Trophoblast cell (in vitro differentiated cells and primary cell): ENCODE measurements around the gene ALG10B.
A peak's percentile ranks its signal among the peaks of the same experiment; 100 is the strongest.
"Not testable (repeated sequence)": the region's sequence is repeated elsewhere in the genome, so short reads cannot be mapped to it uniquely, and the experiment has no call there.

Source experiments
- DNase-seq, 2 donors: peaks; one replicate each; pipeline ENCODE4 v3.0.0-alpha.2; 2016
- H2AFZ ChIP-seq: 2 replicates; pipeline ENCODE4 v1.6.1; 2013; ENCODE audit warnings: low read length, moderate library complexity, mild to moderate bottlenecking; ENCODE audit not compliant: insufficient read depth, poor library complexity
- H2AK5ac ChIP-seq: 2 replicates; pipeline ENCODE4 v1.6.1; 2013; ENCODE audit warnings: mild to moderate bottlenecking, low read length
- H2BK120ac ChIP-seq: 2 replicates; pipeline ENCODE4 v1.6.1; 2013; ENCODE audit warnings: low read length, mild to moderate bottlenecking, moderate library complexity; ENCODE audit not compliant: insufficient read depth, poor library complexity
- H2BK12ac ChIP-seq: 2 replicates; pipeline ENCODE4 v1.6.1; 2013; ENCODE audit warnings: mild to moderate bottlenecking, low read length, moderate library complexity
- H2BK5ac ChIP-seq: 2 replicates; pipeline ENCODE4 v1.6.1; 2013; ENCODE audit warnings: low read length, low read depth, moderate library complexity, mild to moderate bottlenecking; ENCODE audit not compliant: poor library complexity
- H3K14ac ChIP-seq: 2 replicates; pipeline ENCODE4 v1.6.1; 2013; ENCODE audit warnings: mild to moderate bottlenecking, low read length
- H3K18ac ChIP-seq: 2 replicates; pipeline ENCODE4 v1.6.1; 2013; ENCODE audit warnings: mild to moderate bottlenecking, low read length
- H3K23ac ChIP-seq: 2 replicates; pipeline ENCODE4 v1.6.1; 2013; ENCODE audit warnings: low read length
- H3K27ac ChIP-seq: 2 replicates; pipeline ENCODE4 v1.5.1; 2013; ENCODE audit warnings: low read depth, mild to moderate bottlenecking, inconsistent platforms, low read length, moderate library complexity
- H3K27me3 ChIP-seq: 2 replicates; pipeline ENCODE4 v1.6.1; 2013; ENCODE audit warnings: inconsistent platforms, mild to moderate bottlenecking, low read length, moderate library complexity; ENCODE audit not compliant: insufficient read depth
- H3K36me3 ChIP-seq, 2 experiments: 1 replicate in 1 of 2; 2 replicates in 1 of 2; pipeline ENCODE4 v1.6.1; 2013; ENCODE audit warnings: low read length in 2 of 2, mild to moderate bottlenecking in 2 of 2, moderate library complexity in 1 of 2; ENCODE audit not compliant: insufficient read depth in 2 of 2, control insufficient read depth in 1 of 2
- H3K4ac ChIP-seq: 2 replicates; pipeline ENCODE4 v1.6.1; 2013; ENCODE audit warnings: low read depth, mild to moderate bottlenecking, low read length, moderate library complexity
- H3K4me1 ChIP-seq, 2 experiments: 1 replicate in 1 of 2; 2 replicates in 1 of 2; pipeline ENCODE4 v1.6.1; 2013; ENCODE audit warnings: low read length in 2 of 2, mild to moderate bottlenecking in 2 of 2, moderate library complexity in 1 of 2; ENCODE audit not compliant: insufficient read depth in 2 of 2, control insufficient read depth in 1 of 2
- H3K4me2 ChIP-seq: 2 replicates; pipeline ENCODE4 v1.6.1; 2013; ENCODE audit warnings: inconsistent platforms, mild to moderate bottlenecking, low read length, moderate library complexity
- H3K4me3 ChIP-seq: 2 replicates; pipeline ENCODE4 v1.5.1; 2013; ENCODE audit warnings: mild to moderate bottlenecking, low read depth, low read length, inconsistent platforms
- H3K79me1 ChIP-seq: one replicate; pipeline ENCODE4 v1.6.1; 2013; ENCODE audit warnings: low read length
- H3K79me2 ChIP-seq: 2 replicates; pipeline ENCODE4 v1.6.1; 2013; ENCODE audit warnings: low read length, mild to moderate bottlenecking; ENCODE audit not compliant: control insufficient read depth, insufficient read depth, poor library complexity
- H3K9ac ChIP-seq: 2 replicates; pipeline ENCODE4 v1.6.1; 2013; ENCODE audit warnings: mild to moderate bottlenecking, low read length
- H3K9me3 ChIP-seq: 2 replicates; pipeline ENCODE4 v1.6.1; 2013; ENCODE audit warnings: low read depth, mild to moderate bottlenecking, control low read depth, inconsistent platforms, low read length; ENCODE audit not compliant: insufficient read depth
- H4K12ac ChIP-seq: 2 replicates; pipeline ENCODE4 v1.6.1; 2013; ENCODE audit warnings: low read depth, mild to moderate bottlenecking, low read length, moderate library complexity
- H4K8ac ChIP-seq: 2 replicates; pipeline ENCODE4 v1.6.1; 2013; ENCODE audit warnings: low read depth, mild to moderate bottlenecking, low read length, moderate library complexity
- H4K91ac ChIP-seq: one replicate; pipeline ENCODE4 v1.6.1; 2013; ENCODE audit warnings: low read depth, mild to moderate bottlenecking, low read length, moderate library complexity
- WGBS: extraction: QIAGEN DNeasy Blood & Tissue Kit; methylation state at CpG from one replicate; pipeline ENCODE4 v1.1.7; 2013; ENCODE audit warnings: missing lambda C conversion rate; ENCODE audit not compliant: insufficient read length, insufficient coverage; ENCODE audit errors: extremely low coverage; 5-methylcytosine and 5-hydroxymethylcytosine counted together

ALG10B gene

DNA sequence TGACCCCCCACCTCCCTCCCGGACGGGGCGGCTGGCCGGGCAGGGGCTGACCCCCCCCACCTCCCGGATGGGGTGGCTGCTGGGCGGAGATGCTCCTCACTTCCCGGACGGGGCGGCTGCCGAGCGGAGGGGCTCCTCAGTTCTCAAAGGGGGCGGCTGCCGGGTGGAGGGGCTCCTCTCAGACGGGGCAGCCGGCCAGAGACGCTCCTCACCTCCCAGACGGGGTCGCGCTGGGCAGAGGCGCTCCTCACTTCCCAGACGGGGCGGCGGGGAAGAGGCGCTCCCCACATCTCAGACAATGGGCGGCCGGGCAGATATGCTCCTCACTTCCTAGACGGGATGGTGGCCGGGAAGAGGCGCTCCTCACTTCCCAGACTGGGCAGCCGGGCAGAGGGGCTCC lies 13.8 kb downstream of the ALG10B start:
- not testable (repeated sequence) for H2AFZ ChIP-seq, H3K36me3 ChIP-seq, DNase-seq, H2BK120ac ChIP-seq, H4K8ac ChIP-seq, H3K27me3 ChIP-seq, H3K4me1 ChIP-seq, H3K9ac ChIP-seq, H3K14ac ChIP-seq, H3K4me3 ChIP-seq, H3K79me2 ChIP-seq, H3K4me2 ChIP-seq, H3K79me1 ChIP-seq, H2BK5ac ChIP-seq, H4K91ac ChIP-seq, H3K23ac ChIP-seq, H2AK5ac ChIP-seq, H3K4ac ChIP-seq, H3K9me3 ChIP-seq, H3K18ac ChIP-seq, H2BK12ac ChIP-seq, H3K27ac ChIP-seq, H4K12ac ChIP-seq
- no CpG with 5 or more reads among the region's 30 CpGs for WGBS

- Histone ChIP-seq H4K12ac (no peak overlapping the region), H3K79me1 (no peaks in the 10 kb centered on the region), H2BK12ac (no peak overlapping the region), H3K4me2 (no peak overlapping the region), H3K4me1 (no peaks in the 10 kb centered on the region), H2BK120ac (no peak overlapping the region), H3K18ac (no peak overlapping the region), H3K9me3 (no peaks in the 10 kb centered on the region), H3K4me3 (no peak overlapping the region), H3K14ac (no peak overlapping the region), H4K8ac (no peak overlapping the region), H2BK5ac (no peak overlapping the region), H3K27me3 (no peaks in the 10 kb centered on the region), H2AK5ac (no peak overlapping the region), H3K27ac (no peak overlapping the region), H4K91ac (no peak overlapping the region), H3K79me2 (no peaks in the 10 kb centered on the region), H3K23ac (no peak overlapping the region), H3K9ac (no peak overlapping the region), H3K36me3 (no peaks in the 10 kb centered on the region), H2AFZ (no peak overlapping the region), H3K4ac (no peak overlapping the region)
- no peak for DNase-seq
- WGBS, result no CpG with 5 or more reads among the region's 1 CpG
Observed at GRCh38 chr12:38332814-38333213, 16.2 kb downstream of the ALG10B start.

GRCh38 chr12:38342444-38342843 lies 25.9 kb downstream of the ALG10B start:
- Histone ChIP-seq H3K4me2 (no peak overlapping the region), H3K9ac (no peak overlapping the region), H3K4ac (no peak overlapping the region), H3K9me3 (peaks cover 5% of the 10 kb centered on the region), H3K14ac (no peak overlapping the region), H3K36me3 (no peaks in the 10 kb centered on the region), H2BK5ac (no peak overlapping the region), H4K12ac (no peak overlapping the region), H2BK12ac (no peak overlapping the region), H3K79me1 (no peaks in the 10 kb centered on the region), H2AFZ (no peak overlapping the region), H2BK120ac (no peak overlapping the region), H3K4me3 (no peak overlapping the region), H3K18ac (no peak overlapping the region), H3K27ac (no peak overlapping the region), H2AK5ac (no peak overlapping the region), H3K4me1 (no peaks in the 10 kb centered on the region), H3K23ac (no peak overlapping the region), H3K79me2 (no peaks in the 10 kb centered on the region), H4K8ac (no peak overlapping the region), H4K91ac (no peak overlapping the region), H3K27me3 (no peaks in the 10 kb centered on the region)
- WGBS, result no CpG with 5 or more reads among the region's 3 CpGs
- DNase-seq, result no peak

GRCh38 chr12:38343256-38343655 lies 26.7 kb downstream of the ALG10B start:
- not testable (repeated sequence) for H3K9me3 ChIP-seq, H3K4me2 ChIP-seq, H3K79me1 ChIP-seq, H3K4me1 ChIP-seq, H2BK5ac ChIP-seq, H3K23ac ChIP-seq, H3K27ac ChIP-seq, H2BK12ac ChIP-seq, H3K36me3 ChIP-seq, H3K27me3 ChIP-seq, H2BK120ac ChIP-seq, H2AFZ ChIP-seq, H3K4me3 ChIP-seq, H3K14ac ChIP-seq, H3K9ac ChIP-seq, H4K91ac ChIP-seq, H3K18ac ChIP-seq, H4K8ac ChIP-seq, H3K4ac ChIP-seq, H2AK5ac ChIP-seq, H3K79me2 ChIP-seq, H4K12ac ChIP-seq
- no CpG with 5 or more reads among the region's 4 CpGs for WGBS
- DNase-seq, result peak; percentile 54 to 74
